NOMO-1 treated with dmso at 0.1 percent for 144 hours (cell line): ENCODE measurements around the gene MAD2L2.

Source experiments
- DNase-seq: peaks from one replicate; lab custom pipeline; 2025; ENCODE audit not compliant: unreplicated experiment; lab: John Stamatoyannopoulos, UW

The MAD2L2 gene

GRCh38 chr1:11705596-11705995, 24.6 kb upstream of the MAD2L2 start:
- no peak for DNase-seq

DNA sequence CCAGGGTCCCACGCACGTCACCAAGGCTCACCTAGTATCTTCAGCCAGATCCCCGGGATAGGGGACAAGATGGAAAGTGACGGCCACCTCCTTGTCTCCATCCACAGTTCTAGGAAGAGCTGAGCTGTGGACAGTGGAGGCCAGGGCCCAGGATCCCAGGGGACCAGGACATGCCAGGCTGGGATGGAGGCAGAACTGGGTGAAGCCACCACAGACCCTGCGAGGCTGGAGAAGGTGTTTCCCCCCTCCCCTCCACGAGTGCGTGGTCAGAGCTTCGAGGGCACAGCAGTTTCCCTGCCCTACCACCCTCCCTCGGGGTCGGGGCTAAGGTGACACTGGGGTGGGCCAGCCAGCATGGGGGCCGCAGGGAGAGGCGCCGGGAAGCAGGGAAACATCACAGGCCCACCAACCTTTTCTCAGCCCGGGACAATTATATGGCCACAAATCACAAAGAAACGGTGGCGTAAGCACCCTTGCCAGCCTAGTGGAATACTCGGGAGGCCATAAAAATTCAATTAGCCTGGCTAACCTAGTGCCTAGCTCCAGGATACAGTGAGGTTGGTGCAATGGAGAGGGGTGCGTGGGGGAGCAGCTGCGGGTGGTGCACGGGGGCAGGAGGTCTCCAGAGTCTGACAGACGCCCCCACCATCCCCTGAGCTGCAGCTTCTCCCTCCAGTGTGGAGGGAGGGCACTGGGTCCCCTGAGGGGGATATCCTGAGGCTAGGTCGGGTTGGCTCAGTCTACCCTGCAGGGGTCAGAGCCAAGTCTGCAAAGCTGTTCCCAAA, 23.9 kb upstream of the MAD2L2 start:
- DNase-seq, result no peak

DNA sequence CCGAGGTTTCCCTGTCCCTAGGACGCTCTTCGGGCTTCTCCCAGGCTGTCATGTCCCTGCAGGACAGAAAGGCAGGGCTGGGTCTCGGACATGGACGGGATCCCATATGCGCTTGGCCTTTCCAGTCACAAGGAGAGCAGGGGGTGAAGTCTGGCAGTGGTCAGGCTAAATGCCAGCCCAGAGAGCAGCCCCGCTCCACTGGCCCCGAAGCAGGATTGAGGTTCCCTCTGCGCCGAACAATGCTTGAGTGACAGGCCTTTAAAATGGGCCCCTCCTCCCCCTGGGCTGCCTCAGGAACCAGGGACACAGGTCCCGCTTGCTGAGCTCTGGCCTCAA, 23.2 kb upstream of the MAD2L2 start:
- DNase-seq, result no peak

DNA sequence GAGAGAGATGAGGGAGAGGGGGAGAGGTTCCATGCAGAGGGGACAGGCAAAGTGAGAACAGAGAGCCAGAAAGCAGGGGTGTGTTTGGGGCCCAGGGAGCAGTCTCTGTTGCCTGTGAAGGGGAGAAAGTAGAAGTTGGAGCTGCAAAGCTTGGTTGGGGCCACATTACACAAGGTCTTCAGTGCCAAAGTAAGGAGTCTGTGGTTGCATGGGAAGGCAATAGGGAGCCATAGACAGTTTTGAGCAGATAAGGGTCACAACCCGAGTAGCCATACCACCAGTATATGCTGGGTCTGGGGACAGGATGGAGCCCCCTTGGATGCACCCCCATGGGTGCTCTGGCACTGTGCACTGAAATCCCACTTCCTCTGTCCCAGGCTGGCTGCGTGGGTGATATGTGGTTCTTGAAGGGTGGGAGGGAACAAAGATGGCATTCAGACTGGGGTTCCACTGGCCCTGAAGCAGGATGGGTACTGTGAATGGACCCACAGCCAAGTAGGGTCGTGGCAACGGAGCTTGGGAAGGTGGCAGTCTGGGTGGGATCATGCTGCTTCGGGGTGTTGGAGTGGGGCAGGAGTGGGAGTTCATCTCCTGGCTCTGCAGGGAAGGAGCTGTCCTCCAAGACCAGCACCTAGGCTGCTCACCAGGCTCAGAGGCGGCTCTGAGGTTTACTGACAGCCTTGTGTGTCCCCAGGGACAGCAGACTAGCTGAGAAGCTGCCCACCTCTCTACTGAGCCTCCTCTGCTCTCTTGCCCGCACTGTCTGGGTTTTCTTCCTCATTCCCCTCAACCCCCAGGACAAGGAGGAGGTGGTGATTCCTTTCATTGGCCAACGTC, 22.6 kb upstream of the MAD2L2 start:
- DNase-seq, result no peak

DNA sequence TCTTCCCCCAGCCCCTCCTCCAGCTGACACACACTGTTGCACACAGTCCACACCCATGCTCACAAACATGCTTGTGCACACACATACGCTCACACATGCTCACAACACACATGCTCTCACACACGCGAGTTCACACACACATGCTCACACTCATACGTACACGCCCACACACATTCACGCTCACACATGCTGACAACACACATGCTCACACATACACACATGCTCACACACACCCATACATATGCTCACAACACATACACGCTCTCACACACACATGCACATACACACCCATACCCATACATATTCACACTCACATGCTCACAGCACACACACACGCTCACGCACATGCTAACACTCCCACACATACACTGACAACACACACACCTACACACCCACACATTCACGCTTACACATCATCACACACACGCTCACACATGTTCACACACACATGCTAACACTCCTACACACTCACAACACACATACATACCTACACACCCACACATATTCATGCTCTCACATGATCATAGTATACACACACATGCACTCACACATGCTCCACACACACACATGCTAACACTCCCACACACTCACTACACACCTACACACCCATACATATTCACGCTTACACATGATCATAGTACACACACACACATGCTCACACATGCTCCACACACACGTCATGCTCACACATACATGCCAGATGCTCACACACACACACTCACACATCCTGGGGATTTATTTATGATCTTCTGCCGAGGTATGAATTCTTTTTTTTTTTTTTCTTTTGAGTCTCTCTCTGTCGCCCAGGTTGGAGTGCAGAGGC, 21.2 kb upstream of the MAD2L2 start:
- DNase-seq, result no peak

DNA sequence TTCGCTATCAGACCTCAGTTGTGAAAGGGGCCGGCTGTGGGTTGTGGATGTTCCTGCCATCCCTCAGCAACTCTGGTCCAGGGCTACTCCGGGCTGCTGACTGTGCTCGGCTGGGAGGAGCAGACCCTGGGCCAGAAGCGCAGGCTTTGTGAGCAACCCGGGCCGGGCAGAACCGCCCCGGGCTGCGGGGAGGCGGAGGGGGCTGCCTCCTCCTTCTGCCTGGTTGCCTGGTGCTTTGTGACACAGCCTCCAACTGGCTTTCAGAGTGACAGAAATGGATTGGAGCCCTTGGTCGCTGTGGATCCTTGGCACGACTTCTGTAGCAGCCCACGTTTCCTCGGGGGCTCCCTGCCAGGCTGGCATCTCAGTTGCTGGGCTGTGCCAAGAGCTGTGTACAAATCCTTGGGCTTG, 20.6 kb upstream of the MAD2L2 start:
- no peak for DNase-seq

DNA sequence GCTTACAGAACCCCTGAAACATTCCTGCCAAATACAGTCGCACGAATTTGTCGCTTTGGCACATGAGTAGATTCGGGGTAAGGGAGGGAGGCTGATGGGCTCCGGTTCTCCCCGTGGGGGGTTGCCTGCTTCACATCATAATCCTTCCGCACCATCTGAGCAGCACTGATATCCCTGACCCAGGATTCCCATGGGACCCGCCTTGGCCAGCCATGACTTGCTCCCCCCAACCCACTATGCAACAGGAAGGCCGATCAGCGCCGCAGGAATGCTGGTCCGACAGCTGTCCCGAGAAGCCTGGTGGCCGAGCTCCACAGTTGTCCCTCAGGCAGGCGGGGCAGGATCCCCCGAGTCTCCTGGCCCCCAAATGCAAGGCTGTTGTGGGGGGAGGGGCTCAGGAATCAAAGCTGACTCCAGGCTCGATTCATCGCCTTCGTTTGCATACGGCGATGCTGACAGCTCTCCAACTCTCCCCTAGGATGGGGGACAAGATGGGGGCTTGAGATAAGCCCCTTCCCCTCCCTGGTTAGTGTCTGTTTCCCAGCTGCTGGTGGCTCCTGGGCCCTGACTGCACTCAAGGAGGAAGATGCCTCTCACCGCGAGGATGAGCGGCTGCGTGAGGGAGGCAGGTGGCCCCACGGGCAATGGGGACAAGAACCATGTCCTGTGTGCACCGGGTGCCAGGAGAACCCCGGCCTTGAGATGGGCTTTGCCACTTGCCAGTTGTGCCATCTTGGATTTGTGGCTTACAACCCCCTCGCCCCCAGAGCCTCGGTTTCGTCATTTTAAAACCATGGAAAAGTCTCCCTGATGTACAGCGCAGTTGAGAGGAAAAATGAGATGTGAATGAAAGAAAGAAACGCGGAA, 19.9 kb upstream of the MAD2L2 start:
- no peak for DNase-seq

DNA sequence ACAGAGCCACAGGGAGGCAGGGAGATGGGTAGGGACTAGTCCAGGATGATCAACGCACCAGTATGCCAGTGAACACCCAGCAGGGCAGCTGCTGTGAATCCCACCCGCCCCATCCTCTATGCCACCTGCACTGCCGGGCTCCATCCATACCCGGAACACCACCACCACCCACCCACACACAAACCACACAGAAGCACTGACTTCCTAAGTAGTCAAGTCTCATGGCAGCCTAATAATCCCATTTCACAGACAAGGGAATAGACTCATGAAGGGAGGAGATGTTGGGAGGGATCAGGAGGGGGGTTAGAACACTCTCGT, 16.9 kb upstream of the MAD2L2 start:
- DNase-seq, result no peak

DNA sequence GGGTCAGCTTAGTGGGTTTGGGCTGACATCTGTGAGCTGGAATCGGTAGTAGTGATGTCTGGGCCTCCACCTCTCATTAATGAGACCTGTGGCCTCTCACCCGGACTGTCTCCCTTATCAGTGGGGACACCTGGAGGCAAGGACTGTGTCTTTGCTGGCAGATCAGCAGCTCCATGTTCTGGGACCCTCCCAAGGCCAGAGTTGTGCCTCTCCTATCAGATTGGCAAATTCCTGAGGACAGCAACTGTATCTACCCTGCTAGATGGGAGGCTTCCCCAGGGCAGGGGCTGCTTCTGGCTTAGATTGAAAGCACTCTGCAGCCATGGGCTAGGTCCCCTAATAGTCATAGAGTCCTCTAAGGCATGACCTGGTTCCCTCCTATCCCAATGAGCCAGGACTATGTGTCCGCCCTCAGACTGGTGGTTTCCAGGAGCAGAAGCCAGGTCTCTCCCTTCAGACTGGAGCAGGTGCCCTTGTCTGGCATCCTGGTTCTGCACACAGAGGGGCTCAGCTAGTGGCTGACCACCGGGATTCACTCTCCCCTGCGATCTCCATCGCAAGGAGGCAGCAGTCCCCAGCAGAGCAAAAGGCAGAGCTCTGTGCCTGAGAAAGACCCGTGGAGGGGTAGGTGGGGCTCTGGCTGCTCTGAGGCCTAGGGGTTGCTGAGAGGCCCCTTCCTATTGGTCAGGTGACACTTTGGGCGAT, 16.4 kb upstream of the MAD2L2 start:
- DNase-seq, result no peak

DNA sequence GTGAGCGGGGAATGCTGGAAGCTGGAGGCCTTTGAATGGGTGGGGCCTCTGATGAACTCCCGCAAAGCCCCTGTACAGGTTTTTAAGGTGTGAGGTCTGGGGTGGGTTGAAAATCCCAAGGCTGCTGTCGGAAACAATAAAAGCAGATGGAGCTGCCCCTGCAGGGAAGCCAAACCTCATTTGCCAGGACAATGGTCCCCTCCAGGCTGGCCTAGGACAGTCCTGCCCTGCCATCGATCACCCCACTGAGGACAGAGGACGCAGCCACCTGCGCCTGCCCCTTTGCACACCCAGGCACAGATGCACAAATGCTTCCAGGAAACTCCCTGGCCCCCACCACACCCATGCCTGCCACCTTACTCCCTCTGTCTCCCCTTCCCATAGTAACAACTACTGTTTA, 14.9 kb upstream of the MAD2L2 start:
- DNase-seq, result no peak

DNA sequence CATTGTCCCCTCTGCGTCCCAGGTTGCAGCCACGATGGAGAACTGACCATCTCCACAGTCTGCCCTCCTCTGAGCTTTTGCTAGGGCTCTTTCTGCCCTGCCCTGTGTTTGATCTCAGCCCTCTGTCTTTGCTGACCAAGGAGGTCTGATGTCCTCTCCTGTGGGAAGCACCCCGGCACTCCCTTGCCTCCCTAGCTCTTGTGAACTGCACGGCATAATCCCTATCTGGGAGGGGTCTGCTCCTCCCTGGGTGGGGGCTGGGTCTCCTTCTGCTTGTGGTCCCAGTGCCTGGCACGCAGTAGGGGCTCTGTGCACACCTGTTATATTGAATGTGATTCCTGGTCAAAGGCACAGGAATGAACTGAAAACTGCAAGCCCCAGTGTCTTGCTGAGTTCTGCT, 13.0 kb upstream of the MAD2L2 start:
- DNase-seq, result no peak

GRCh38 chr1:11693024-11693590, 12.2 kb upstream of the MAD2L2 start:
- peak; percentile 35 for DNase-seq

DNA sequence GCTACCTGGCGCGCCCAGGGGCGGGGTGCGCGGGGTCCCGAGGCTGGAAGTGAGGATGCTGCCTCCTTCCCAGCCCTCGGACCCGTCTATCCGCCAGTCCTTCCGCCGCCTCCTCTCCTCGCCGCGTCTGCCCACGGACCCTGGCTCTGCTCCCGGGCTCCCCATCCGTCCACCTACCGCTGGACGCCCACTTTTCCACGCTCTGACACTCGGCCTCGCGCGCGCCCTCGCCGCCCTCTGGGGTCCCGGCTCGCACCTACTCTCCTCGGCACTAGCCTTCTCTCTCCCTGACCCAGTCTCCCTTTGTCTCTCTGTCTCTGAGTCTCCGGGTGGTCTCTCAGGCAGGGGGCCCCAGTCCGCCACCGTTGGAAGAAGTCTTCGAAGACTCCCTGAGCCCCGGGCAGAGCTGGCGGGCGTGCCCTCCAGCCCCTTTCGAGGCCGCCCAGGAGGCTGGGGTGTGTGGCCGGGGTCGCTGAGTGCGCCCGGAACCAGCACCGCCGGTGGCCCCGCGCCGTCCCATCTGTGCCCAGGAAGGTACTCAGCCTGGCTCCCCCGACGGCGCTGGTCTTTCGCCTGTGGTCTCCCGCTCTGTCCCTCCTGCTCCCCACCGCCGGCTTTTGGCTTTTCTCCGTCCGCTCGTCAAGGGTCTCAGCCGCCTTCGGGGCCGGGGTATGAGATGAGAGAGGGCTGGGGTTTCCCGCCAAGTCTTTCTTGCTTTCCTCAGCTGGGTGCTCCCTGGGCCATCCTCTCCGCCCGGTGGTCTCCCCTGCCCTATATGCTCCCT, 11.2 kb upstream of the MAD2L2 start:
- no peak for DNase-seq

GRCh38 chr1:11691302-11691914, 10.5 kb upstream of the MAD2L2 start, which contains the start of gene DRAXIN:
Gene DRAXIN, plus strand, starts transcription at chr1:11691710. Its CDS starts 14,549 bp downstream, at chr1:11706259.
- DNase-seq, result no peak

DNA sequence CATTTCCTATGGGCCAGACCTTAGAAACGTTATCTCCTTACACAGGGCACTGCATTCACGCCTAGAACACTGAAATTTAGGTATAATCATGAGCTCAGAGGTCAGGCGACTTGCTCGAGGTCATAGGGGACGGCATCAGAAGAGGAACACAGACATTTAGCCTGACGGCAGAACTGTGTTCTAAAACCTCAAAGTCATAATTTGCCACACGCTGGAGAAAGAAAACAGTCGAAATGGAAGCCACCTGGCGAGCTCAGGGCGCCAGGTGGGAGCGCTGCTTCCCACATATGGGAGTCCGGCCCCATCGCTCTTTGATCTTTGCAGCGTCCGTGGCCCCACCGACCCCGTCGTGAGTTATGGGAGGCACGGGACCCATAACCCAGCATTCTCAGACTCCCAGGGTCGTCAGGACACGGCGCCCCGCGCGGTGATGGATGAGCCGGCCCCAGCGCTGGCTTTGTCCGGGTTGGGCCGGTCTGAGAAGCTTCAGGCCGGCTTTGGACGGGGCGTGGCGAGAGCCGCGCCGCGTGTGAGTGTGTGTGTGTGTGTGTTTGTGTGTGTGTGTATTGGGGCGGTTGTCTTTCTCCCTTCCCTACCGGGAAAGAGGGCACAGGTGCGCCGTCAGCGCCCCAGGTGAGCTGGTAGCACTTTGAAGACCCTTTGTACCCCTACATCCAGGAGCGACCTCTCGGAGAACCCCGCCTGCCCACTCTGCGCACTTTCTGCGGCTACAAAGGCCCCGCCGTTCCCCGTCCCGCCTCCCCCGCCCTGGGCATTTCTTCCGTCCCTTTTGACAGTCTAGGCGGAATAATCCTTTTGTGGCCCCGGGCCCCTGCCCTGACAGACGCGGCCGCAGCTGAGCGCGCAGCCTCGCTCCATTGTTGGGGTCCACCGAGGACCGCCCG, 9.7 kb upstream of the MAD2L2 start:
- DNase-seq, result no peak

DNA sequence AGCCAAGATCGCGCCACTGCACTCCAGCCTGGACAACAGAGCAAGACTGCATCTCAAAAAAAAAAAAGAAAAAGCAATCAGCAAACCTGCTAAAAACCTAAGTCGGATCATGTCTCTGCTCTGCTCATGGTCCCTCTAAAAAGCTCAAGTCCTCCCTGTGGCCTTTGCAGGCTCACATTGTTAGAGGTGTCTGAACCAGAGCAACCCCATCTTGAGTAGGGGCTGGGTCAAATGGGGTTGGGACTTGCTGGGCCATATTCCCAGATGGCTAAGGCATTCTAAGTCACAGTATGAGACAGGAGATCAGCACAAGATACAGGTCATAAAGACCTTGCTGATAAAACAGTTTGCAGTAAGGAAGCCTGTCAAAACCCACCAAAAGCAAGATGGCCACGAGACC, 7.6 kb upstream of the MAD2L2 start:
- DNase-seq, result no peak

DNA sequence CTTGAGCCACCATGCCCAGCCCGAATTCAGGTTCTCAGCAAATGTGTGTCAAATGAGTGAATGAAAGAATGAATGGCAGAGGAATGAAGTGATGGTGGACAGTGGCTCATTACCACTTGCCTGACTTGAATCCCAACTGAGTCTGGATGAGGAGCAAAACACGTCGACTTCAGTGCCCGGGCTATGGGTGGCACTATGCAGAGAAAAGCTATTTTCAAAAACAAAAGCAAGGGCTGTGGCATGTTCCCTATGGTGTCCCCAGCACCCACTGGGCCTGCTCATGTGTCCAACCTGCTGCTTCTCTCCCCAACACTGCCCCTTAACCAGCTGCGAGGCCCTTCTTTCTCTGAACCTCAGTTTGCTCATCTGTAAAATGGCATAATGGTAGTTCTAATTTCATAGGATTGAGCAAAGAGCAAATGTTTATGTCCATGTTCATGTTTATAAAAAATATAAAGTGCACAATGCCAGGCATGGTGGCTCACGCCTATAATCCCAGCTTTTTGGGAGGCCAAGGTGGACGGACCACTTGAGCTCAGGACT, 4.3 kb upstream of the MAD2L2 start:
- DNase-seq, result no peak
